Upper lobe of right lung (tissue), 1 donor: ENCODE data around the gene SAMD9L. TPM values are rescaled to one million over a fixed set of nuclear protein-coding genes. Genes with fewer than 3 reads are reported as not detected.

Experiments used
- ATAC-seq: fragments of 200-7000 bp; cut with Tn5 transposase; one replicate; pipeline ENCODE4 v1.9.1; 2020; ENCODE audit warnings: mild to moderate bottlenecking, moderate library complexity
- DNase-seq: peaks from one replicate; pipeline ENCODE4 v3.0.0-alpha.2; 2020
- H3K27ac ChIP-seq: fragments of 200-600 bp; one replicate; pipeline ENCODE4 v1.8.0; 2022
- H3K27me3 ChIP-seq: fragments of 200-600 bp; one replicate; pipeline ENCODE4 v1.8.0; 2022; ENCODE audit warnings: mild to moderate bottlenecking
- H3K36me3 ChIP-seq: fragments of 200-600 bp; one replicate; pipeline ENCODE4 v1.8.0; 2022
- H3K4me1 ChIP-seq: fragments of 200-600 bp; one replicate; pipeline ENCODE4 v1.8.0; 2022
- H3K4me3 ChIP-seq: fragments of 200-600 bp; one replicate; pipeline ENCODE4 v1.8.0; 2022; ENCODE audit warnings: mild to moderate bottlenecking
- H3K9me3 ChIP-seq: fragments of 200-600 bp; one replicate; pipeline ENCODE4 v1.8.0; 2022
- intact Hi-C: fragments of 100-400 bp; cut with DNase I; formaldehyde crosslinking; loops from one replicate; pipeline ENCODE4 v1.11.0; 2022
- total RNA-seq: library from RNA; stranded (reverse); fragmentation: NEBNext Ultra II Directional; extraction: Animal tissue kit (Norgen Biotek cat#: 25700); gene quantifications from one replicate; pipeline ENCODE4 v1.2.1, GENCODE V29; 2021
- TF ChIP-seq, protein P1 (sequence below): fragments of 200-600 bp; IDR thresholded peaks from one replicate; pipeline ENCODE4 v1.8.0; 2022; ENCODE audit warnings: antibody characterized with exemption
- donor health status: DM: no; HTN: yes; CAD: no; lungs with severe emphysema.

SAMD9L gene
- total RNA-seq, 1 donor from 2014 or later: 46.5 TPM

DNA sequence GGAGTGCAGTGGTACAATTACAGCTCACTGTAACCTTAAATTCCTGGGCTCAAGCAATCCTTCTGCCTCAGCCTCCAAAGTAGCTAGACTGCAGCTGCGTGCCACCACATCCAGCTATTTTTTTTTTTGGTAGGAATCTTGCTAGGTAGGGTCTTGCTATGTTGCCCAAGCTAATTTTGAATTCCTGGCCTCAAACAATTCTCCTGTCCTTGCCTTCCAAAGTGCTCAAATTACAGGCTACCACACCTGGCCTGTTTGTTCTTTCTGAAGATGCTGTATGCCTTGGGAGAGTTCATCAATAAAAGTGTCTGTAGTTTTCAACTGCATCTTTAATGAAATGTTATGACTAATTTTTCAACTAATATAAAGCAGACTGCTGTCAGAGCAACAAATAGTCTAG, 30.9 kb downstream of the SAMD9L start:
- DNase-seq (no peak), ATAC-seq (no peak)
- intact Hi-C loops: no loop called here
- Histone ChIP-seq H3K4me1 (peaks cover 17% of the 10 kb centered on the region), H3K36me3 (no peaks in the 10 kb centered on the region), H3K4me3 (peak overlapping the region; percentile 60), H3K9me3 (no peaks in the 10 kb centered on the region), H3K27me3 (no peaks in the 10 kb centered on the region), H3K27ac (peak overlapping the region; percentile 79)
- TF ChIP-seq, protein P1, sequence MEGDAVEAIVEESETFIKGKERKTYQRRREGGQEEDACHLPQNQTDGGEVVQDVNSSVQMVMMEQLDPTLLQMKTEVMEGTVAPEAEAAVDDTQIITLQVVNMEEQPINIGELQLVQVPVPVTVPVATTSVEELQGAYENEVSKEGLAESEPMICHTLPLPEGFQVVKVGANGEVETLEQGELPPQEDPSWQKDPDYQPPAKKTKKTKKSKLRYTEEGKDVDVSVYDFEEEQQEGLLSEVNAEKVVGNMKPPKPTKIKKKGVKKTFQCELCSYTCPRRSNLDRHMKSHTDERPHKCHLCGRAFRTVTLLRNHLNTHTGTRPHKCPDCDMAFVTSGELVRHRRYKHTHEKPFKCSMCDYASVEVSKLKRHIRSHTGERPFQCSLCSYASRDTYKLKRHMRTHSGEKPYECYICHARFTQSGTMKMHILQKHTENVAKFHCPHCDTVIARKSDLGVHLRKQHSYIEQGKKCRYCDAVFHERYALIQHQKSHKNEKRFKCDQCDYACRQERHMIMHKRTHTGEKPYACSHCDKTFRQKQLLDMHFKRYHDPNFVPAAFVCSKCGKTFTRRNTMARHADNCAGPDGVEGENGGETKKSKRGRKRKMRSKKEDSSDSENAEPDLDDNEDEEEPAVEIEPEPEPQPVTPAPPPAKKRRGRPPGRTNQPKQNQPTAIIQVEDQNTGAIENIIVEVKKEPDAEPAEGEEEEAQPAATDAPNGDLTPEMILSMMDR: no peak

DNA sequence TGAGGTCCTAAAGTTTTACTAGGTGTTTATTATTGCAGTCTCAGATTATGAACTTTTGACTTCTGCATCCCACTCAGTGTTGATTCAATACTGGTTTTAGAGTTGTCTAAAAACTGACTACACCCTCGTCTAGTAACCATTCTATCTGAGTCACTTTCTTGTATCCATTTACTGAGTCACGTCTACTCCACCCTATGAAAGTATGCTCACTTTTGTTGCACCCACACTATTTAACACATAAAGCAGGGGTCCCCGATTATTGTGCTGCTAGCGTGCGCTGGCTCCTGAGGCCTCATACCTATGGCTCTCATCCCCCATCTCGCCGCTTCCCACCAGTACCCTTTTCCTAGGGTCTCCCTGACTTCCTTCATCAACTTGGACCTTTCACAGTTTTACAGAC, 32.4 kb downstream of the SAMD9L start:
- ATAC-seq (no peak), DNase-seq (no peak)
- Histone ChIP-seq H3K27ac (no peak overlapping the region), H3K36me3 (no peaks in the 10 kb centered on the region), H3K4me1 (peaks cover 17% of the 10 kb centered on the region), H3K4me3 (no peak overlapping the region), H3K9me3 (no peaks in the 10 kb centered on the region), H3K27me3 (no peaks in the 10 kb centered on the region)
- intact Hi-C loops: no loop called here
- TF ChIP-seq, protein P1: no peak

DNA sequence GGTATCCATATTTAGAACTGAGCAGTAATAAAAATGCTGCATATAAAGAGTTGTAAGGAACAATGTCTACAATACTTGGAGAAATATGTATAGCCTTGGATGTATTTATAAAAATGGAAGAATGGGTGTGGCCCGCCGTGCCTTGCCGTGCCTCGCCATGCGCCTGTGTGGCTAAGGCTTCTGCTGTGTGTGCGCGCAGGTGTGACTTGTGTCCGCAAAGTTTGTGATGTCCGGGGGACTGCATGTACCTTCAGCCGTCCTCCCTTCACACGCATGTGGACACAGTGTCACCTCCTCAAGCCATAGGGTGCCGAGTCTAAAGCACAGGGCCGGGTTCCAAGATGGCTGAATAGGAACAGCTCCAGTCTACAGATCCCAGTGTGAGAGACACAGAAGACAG, 40.2 kb downstream of the SAMD9L start:
- Histone ChIP-seq H3K4me1 (no peaks in the 10 kb centered on the region), H3K27ac (no peak overlapping the region), H3K27me3 (no peaks in the 10 kb centered on the region), H3K4me3 (no peak overlapping the region), H3K9me3 (peaks cover 41% of the 10 kb centered on the region), H3K36me3 (peaks cover 27% of the 10 kb centered on the region)
- DNase-seq: no peak
- intact Hi-C loops: no loop called here
- no peak for ATAC-seq
- TF ChIP-seq, protein P1: no peak

DNA sequence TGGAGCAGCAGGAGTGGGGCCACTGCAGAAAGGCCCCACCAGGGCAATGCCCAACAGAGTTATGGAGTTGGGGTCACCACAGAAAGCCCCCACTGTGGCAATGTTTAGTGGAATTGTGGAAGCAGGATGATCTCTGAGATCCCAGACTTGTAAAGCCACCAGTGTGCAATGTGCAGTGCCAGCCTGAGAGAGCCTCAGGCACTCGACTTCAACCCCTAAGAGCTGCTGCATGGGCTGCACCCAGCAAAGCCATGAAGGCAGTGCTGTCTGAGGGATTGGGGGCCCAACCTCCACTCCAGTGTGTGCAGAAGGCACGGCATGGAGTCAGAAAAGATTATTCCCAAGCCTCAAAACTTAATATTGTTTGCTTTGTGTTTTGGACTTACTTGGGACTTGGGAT, 50.8 kb downstream of the SAMD9L start:
- Histone ChIP-seq H3K9me3 (peaks cover 34% of the 10 kb centered on the region), H3K27ac (no peak overlapping the region), H3K4me3 (no peak overlapping the region), H3K4me1 (no peaks in the 10 kb centered on the region), H3K27me3 (no peaks in the 10 kb centered on the region), H3K36me3 (no peaks in the 10 kb centered on the region)
- DNase-seq (no peak), ATAC-seq (no peak)
- intact Hi-C loops: no loop called here
- TF ChIP-seq, protein P1: no peak

DNA sequence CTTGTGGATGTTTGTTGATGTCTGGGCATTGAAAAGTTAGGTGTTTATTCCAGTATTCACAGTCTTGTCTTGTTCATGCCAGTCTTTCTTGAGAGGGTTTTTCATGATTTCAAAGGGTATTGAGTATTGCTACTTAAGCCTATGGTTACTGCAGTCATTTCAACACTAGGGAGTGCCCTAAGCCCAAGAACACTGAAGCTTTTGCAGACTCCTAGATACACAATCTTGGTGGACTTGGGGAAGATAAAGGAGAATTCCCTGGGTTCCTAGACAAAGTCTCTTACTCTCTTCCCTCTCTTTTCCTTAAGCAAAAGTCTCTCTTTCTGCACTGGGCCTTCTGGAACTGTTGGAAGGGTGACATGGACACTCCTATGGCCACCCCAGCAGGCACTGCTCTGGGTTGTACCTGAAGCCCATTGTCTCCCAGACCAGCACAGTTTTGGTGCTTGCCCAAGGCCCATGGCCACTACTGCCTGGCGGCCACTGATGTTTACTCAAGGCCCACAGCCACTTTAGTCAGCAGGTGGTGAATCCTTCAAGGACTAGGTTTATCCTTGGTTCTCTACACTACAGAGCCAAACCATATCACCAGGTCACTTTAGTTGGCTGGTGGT, 55.3 kb downstream of the SAMD9L start:
- H3K4me1 ChIP-seq: no peaks in the 10 kb centered on the region
- H3K27me3 ChIP-seq: no peaks in the 10 kb centered on the region
- H3K27ac ChIP-seq: no peak overlapping the region
- intact Hi-C loops: no loop called here
- ATAC-seq (peak; percentile 75), DNase-seq (no peak)
- H3K4me3 ChIP-seq: no peak overlapping the region
- peaks cover under 1% of the 10 kb centered on the region for H3K9me3 ChIP-seq
- H3K36me3 ChIP-seq: no peaks in the 10 kb centered on the region
- TF ChIP-seq, protein P1: peak; percentile 26

Other genes with a start within 250 kb of the SAMD9L start
- gene SAMD9, start 30.4 kb downstream of the SAMD9L start, total RNA-seq: 21.2 TPM
- not detected for gene HEPACAM2, start 78.1 kb upstream of the SAMD9L start, total RNA-seq
- gene VPS50, start 84.0 kb upstream of the SAMD9L start, total RNA-seq: 30.2 TPM